Measurements from ENCODE around the gene MYLK. TPM values are rescaled to one million over a fixed set of nuclear protein-coding genes. Genes with fewer than 3 reads are reported as not detected.

The MYLK gene
- total and polyA plus RNA-seq, 9 of the 15 experiments (the other 6 are each of a cell fraction or from before 2014, with no cell fraction given): 0.11 to 0.53 (median 0.18) TPM; not detected in 2

DNA sequence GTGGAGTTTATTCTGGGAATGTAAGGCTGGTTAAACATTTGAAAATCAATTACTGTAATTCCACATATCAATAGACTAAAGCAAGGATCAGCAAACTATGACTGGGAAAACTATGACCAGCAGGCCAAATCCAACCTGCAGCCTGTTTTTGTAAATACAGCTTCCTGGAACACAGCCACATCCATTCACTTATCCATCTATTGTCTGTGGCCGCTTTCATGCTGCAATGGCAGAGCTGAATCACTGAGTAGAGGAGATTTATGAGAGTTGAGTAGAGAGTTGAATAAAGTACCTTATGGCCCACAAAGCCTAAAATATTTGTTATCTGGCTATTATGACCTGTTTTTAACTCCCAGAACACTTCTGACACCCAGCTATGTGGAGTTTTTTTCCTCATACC is 12.2 kb downstream of the MYLK start:
- H3K27me3 ChIP-seq (ENCODE audit: control insufficient read depth in 2 of 2, insufficient read depth in 2 of 2, low read length in 2 of 2): no peaks in the 10 kb centered on the region
- H3K9ac ChIP-seq (ENCODE audit: insufficient read depth in 1 of 2, low read depth in 2 of 2, low read length in 2 of 2): no peak overlapping the region
- TF ChIP-seq, protein P1, sequence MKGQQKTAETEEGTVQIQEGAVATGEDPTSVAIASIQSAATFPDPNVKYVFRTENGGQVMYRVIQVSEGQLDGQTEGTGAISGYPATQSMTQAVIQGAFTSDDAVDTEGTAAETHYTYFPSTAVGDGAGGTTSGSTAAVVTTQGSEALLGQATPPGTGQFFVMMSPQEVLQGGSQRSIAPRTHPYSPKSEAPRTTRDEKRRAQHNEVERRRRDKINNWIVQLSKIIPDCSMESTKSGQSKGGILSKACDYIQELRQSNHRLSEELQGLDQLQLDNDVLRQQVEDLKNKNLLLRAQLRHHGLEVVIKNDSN (CRISPR knock-in tag; IDR thresholded peaks at IDR 0.05): no peak
- TF ChIP-seq FIP1L1 (IDR thresholded peaks at IDR 0.05; ENCODE audit: low read depth, low read length, poor library complexity, severe bottlenecking): no peak
- TF ChIP-seq EP300 (IDR thresholded peaks at IDR 0.05; ENCODE audit: low read length): no peak
- TF ChIP-seq NR2C1 (IDR thresholded peaks at IDR 0.05): no peak
- TF ChIP-seq NR2C1 (tag; IDR thresholded peaks at IDR 0.05): no peak
- TF ChIP-seq NR1H2 (CRISPR knock-in tag; IDR thresholded peaks at IDR 0.05): no peak
- TF ChIP-seq FOXA3 (CRISPR knock-in tag; conservative IDR thresholded peaks at IDR 0.05 in 1 of 2, IDR thresholded peaks at IDR 0.05 in 1 of 2): no peak
- no peak for TF ChIP-seq TGIF2 (CRISPR knock-in tag; IDR thresholded peaks at IDR 0.05)
- TF ChIP-seq, protein P2, sequence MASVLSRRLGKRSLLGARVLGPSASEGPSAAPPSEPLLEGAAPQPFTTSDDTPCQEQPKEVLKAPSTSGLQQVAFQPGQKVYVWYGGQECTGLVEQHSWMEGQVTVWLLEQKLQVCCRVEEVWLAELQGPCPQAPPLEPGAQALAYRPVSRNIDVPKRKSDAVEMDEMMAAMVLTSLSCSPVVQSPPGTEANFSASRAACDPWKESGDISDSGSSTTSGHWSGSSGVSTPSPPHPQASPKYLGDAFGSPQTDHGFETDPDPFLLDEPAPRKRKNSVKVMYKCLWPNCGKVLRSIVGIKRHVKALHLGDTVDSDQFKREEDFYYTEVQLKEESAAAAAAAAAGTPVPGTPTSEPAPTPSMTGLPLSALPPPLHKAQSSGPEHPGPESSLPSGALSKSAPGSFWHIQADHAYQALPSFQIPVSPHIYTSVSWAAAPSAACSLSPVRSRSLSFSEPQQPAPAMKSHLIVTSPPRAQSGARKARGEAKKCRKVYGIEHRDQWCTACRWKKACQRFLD (CRISPR knock-in tag; IDR thresholded peaks at IDR 0.05): no peak
- no peak for TF ChIP-seq CAMTA2 (CRISPR knock-in tag; conservative IDR thresholded peaks at IDR 0.05)
- TF ChIP-seq POLR3G (IDR thresholded peaks at IDR 0.05; ENCODE audit: extremely low read depth, insufficient read length, insufficient replicate concordance): no peak
- TF ChIP-seq, protein P3, sequence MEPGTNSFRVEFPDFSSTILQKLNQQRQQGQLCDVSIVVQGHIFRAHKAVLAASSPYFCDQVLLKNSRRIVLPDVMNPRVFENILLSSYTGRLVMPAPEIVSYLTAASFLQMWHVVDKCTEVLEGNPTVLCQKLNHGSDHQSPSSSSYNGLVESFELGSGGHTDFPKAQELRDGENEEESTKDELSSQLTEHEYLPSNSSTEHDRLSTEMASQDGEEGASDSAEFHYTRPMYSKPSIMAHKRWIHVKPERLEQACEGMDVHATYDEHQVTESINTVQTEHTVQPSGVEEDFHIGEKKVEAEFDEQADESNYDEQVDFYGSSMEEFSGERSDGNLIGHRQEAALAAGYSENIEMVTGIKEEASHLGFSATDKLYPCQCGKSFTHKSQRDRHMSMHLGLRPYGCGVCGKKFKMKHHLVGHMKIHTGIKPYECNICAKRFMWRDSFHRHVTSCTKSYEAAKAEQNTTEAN (CRISPR knock-in tag; IDR thresholded peaks at IDR 0.05): no peak
- TF ChIP-seq EGR1 (conservative IDR thresholded peaks at IDR 0.05): no peak
- no peak for TF ChIP-seq ZNF561 (CRISPR knock-in tag; conservative IDR thresholded peaks at IDR 0.05)
- TF ChIP-seq RNF2 (IDR thresholded peaks at IDR 0.05): no peak
- TF ChIP-seq, protein P4, sequence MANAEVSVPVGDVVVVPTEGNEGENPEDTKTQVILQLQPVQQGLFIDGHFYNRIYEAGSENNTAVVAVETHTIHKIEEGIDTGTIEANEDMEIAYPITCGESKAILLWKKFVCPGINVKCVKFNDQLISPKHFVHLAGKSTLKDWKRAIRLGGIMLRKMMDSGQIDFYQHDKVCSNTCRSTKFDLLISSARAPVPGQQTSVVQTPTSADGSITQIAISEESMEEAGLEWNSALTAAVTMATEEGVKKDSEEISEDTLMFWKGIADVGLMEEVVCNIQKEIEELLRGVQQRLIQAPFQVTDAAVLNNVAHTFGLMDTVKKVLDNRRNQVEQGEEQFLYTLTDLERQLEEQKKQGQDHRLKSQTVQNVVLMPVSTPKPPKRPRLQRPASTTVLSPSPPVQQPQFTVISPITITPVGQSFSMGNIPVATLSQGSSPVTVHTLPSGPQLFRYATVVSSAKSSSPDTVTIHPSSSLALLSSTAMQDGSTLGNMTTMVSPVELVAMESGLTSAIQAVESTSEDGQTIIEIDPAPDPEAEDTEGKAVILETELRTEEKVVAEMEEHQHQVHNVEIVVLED (CRISPR knock-in tag; IDR thresholded peaks at IDR 0.05): no peak
- no peak for TF ChIP-seq ZFP1 (CRISPR knock-in tag; IDR thresholded peaks at IDR 0.05)
- no peak for FAIRE-seq
- no peaks in the 10 kb centered on the region for H4K20me1 ChIP-seq (replicated peaks; ENCODE audit: control insufficient read depth, insufficient read depth, low read length)
- no peaks in the 10 kb centered on the region for H3K9me3 ChIP-seq (replicated peaks; ENCODE audit: control insufficient read depth, insufficient read depth, low read depth, low read length)
- H3K9me1 ChIP-seq (ENCODE audit: control insufficient read depth, insufficient read depth, low read length): no peaks in the 10 kb centered on the region
- no peak overlapping the region for H2AFZ ChIP-seq (ENCODE audit: low read depth, low read length)
- H3K36me3 ChIP-seq (ENCODE audit: control insufficient read depth, insufficient read depth, low read length): no peaks in the 10 kb centered on the region
- 0% methylated on average over 1 of the region's 1 CpG for WGBS (ENCODE audit: insufficient coverage, low coverage, missing lambda C conversion rate)
- no peak overlapping the region for H3K4me2 ChIP-seq (ENCODE audit: insufficient read depth, low read length)
- POLR2A ChIA-PET: interaction anchor here (0.6 kb wide), 1 partner anchor 49 kb away, joined by 3 read pairs; no protein-coding TSS in a partner anchor
- no peaks in the 10 kb centered on the region for H3K4me1 ChIP-seq (replicated peaks in 1 of 2; ENCODE audit: control insufficient read depth in 2 of 2, insufficient read depth in 2 of 2, low read length in 2 of 2)
- H3K4me3 ChIP-seq: no peak overlapping the region
- DNase-seq (ENCODE audit: extremely low read depth in 1 of 4, low spot score in 3 of 4): no peak
- intact Hi-C loops (cut with micrococcal nuclease) (no loop called here), in situ Hi-C loops (cut with MboI) (no loop called here)
- no peaks in the 10 kb centered on the region for H3K79me2 ChIP-seq (ENCODE audit: control insufficient read depth, insufficient read depth, low read length)
- no peak for ATAC-seq
- no peak overlapping the region for H3K27ac ChIP-seq (ENCODE audit: extremely low read depth, low read depth, low read length)
- CTCF ChIA-PET (ENCODE audit: low intra/inter-chr PET ratio): no interaction called here
- no TSS peak for BruUV-seq (replicated peaks)

Data from K562 (cell line).